Fibroblast of skin of left biceps (primary cell): Measurements from ENCODE around the gene TMEFF2.
"Not testable (repeated sequence)": the region's sequence is repeated elsewhere in the genome, so short reads cannot be mapped to it uniquely, and the experiment has no call there.

Experiments
- DNase-seq, 2 experiments: peaks; one replicate each; pipeline ENCODE4 v3.0.0-alpha.2; 2013; ENCODE audit warnings: low read depth in 2 of 2

The TMEFF2 gene

GRCh38 chr2:192130312-192130711 lies 64.4 kb downstream of the TMEFF2 start:
- DNase-seq, result not testable (repeated sequence)

- DNase-seq, result no peak
These were observed 66.1 kb downstream of the TMEFF2 start for GRCh38 chr2:192128655-192129054.

- no peak for DNase-seq
These were observed 67.3 kb downstream of the TMEFF2 start for GRCh38 chr2:192127434-192127833.

GRCh38 chr2:192126912-192127311 lies 67.8 kb downstream of the TMEFF2 start:
- no peak for DNase-seq

DNA sequence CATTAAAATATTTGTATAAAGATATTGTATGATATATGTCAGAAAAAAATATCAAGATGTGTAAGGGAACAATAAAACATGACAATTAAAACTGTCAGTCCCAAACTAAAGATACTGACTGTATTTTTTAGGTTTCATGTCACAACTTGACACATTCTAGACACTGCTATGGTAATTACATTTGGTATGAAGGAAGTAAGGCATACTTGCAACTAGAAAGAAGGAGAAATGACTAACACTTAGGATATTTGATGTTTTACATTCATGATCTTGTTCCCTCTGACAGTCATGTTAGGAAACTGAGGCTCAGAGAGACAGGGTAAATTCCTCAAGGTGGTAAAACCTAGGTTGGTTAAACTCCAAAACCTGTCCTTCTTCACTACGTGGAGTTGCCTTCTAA lies 68.3 kb downstream of the TMEFF2 start:
- DNase-seq, result no peak

DNA sequence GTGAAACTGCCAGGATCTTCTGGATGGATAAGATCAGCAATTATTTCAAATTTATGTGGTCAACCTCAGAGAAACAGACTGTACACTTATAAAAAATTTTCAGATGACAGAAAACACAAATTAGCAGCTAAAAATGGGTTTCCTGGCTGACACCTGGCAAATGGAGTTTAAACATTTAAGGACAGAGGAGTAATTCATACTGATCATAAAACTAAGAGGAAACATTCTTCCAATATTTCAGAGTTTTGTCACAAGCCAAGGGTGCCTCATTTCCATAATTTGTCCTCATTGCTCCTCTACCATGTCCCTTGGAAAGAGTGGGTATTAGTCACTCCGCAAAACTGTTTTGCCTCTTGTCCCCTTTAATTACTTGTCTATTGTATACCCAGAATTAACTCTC lies 70.2 kb downstream of the TMEFF2 start:
- no peak for DNase-seq

GRCh38 chr2:192123847-192124246 lies 70.9 kb downstream of the TMEFF2 start:
- DNase-seq, result no peak

DNA sequence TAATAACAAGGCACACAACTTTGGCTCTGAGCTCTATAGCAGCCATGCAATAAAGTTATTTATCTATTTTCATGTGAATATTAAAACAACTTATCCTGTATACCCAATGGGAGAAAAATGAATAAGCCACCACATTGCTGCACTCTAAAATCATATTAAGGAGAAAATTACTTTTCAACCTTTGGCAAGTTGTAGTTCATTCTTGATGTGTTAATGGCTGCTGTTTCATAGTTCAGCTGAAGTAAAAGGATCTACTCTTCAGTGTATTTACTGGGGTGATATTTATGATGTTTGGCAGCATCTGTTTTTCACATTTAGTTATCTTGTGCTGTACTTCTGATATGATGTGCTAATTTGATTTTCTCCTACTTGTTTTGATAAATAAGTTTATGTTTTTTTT lies 71.8 kb downstream of the TMEFF2 start:
- no peak for DNase-seq

GRCh38 chr2:192122141-192122540 lies 72.6 kb downstream of the TMEFF2 start:
- DNase-seq, result no peak

- no peak for DNase-seq
These were observed 75.2 kb downstream of the TMEFF2 start for GRCh38 chr2:192119536-192119935.

GRCh38 chr2:192117705-192118104 lies 77.0 kb downstream of the TMEFF2 start:
- no peak for DNase-seq

DNA sequence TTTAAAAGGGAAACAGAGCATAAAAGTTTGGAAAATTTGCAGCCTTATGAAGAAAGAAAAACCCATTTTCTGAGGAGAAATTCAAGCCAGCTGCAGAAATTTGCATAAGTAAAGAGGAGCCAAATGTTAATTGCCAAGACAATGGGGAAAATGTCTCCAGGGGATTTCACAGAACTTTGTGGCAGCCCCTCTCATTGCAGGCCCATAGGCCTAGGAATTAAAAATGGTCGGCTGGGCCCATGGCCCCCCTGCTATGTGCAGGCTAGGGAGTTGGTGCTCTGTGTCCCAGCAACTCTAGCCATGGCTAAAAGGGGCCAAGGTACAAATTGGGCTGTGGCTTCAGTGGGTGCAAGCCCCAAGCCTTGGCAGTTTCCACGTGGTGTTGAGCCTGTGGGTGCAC lies 83.2 kb downstream of the TMEFF2 start:
- not testable (repeated sequence) for DNase-seq

GRCh38 chr2:192099742-192100141 lies 95.0 kb downstream of the TMEFF2 start:
- DNase-seq, result no peak

DNA sequence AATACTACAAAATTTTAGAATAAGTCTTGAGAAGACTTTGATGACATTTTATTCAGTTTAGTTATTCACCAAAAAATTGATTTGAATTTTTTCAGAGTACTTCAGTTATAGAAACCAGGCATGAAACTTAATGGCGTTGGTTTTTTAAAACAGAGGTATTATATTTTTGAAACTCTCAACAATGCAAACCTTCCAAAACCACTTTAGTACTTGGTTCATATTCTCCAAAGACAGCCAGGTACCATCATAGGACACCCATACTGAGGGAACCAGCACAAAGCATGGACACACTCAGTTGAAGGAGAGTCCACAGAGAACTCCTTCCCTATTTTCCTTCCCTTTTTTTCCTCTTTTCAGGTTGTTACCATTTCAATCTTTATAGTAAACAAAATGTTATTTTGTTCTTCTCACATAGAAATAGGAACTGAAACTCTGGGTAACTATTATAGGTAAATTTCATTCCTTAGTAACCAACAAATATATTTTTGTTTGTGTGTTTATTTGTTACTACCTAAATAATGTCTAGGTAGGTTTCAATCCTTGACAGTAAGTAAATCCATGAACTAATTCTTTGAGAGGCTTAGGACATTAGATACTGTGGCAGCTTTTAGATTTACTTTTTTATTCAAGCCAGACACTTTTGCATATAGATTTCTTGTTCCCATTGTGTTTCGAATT lies 95.8 kb downstream of the TMEFF2 start:
- DNase-seq, result no peak

- no peak for DNase-seq
These were observed 103.3 kb downstream of the TMEFF2 start for GRCh38 chr2:192091476-192091875.

DNA sequence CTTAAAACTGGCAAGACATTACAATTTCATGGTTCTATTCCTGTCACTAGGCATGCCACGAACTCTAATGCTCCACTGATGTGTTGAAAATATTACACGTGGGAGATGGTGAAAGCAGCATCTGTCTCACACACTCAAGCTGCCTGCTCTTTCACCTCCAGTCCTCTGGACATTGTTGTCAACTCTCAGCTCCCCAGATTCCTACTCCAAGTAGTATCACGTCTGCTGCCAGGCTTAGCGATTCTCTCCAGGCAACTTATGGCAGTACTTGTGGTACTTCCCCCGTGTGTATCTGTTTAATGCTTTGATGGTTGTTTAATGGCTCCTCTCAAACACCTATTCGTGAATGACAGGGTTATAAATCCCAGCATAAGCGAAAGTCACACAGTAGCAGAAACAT lies 103.8 kb downstream of the TMEFF2 start:
- no peak for DNase-seq

DNA sequence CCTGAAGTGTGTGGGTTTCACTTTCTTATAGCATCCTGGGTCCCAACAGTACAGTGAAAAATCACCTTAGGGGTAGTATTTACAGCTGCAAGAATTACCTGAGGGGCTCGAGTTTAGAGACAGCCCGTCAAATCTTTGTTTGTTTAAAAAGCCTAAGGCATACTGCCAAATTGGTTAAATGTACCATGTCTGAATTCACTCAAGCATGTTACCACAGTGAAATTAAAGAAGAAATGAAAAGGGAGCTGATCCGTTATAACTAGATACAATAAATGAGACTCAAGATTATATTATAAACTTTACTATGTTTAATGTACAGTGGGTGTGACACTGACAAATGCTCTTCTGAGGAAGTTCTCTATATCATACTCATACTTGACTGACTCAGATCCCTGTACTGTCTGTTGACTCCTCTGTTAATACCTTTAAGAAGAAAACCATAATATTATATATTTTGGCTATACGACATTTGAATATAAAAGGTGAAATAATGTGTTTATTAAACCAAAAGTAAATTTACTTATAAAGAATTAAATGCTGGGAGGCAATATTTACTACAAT lies 107.3 kb downstream of the TMEFF2 start:
- DNase-seq, result no peak

GRCh38 chr2:192082121-192082520 lies 112.6 kb downstream of the TMEFF2 start:
- DNase-seq, result no peak

GRCh38 chr2:192080096-192080495 lies 114.6 kb downstream of the TMEFF2 start:
- DNase-seq, result not testable (repeated sequence)

DNA sequence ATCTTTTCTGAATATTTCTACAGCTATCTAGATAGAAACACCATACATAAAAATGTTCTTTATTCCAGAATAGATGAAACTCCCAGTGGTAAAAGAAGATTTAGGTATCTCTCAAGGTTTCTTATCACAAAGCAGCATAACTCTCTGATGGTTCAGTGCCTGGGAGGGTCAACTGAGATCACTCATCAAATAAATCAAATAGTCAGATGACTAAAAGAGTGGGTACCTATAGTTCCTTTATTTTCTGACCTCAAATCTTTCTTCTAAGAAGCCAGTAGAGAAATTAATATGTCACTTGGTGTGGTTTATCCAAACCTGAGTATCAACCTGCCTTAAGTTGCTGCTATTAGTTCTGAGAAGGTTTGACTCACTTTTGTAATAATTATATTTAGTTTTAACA lies 120.9 kb downstream of the TMEFF2 start:
- no peak for DNase-seq

DNA sequence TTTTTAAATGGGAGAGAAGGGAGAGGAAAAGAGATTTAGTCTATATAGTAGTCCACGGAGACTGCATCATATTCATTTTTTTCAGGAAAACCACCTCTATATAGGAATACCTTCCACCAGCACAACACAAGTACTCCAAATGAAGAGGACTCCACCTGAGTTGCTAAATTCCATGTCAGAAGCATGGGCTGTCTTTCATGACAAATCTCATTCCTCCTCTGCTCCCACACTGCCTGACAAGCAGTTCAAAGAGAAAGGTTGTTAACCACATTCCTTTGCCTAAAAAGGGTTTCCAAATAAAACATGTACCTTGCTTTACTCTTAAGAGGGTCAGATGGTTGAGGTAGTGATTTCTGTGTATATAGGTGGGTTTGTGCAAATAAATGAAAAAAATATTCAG lies 122.0 kb downstream of the TMEFF2 start:
- DNase-seq, result no peak

DNA sequence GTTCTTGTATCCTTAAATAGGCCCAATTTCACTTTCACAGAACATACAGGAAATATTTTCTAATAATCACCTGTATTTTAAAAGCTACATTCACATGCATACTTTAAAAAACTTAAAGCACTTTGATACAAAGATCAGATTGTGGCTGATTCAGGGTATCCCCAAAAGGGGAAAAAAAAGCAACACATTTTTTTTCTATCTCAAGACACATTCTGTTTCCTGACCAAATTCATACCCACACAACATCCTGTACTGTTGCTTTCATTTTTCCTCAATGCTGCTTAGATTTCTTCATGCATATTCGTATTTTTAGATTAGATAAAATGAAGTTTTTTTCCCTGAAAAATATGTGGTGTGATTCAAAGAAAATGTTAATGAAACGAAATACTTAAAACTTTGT lies 122.5 kb downstream of the TMEFF2 start:
- no peak for DNase-seq

DNA sequence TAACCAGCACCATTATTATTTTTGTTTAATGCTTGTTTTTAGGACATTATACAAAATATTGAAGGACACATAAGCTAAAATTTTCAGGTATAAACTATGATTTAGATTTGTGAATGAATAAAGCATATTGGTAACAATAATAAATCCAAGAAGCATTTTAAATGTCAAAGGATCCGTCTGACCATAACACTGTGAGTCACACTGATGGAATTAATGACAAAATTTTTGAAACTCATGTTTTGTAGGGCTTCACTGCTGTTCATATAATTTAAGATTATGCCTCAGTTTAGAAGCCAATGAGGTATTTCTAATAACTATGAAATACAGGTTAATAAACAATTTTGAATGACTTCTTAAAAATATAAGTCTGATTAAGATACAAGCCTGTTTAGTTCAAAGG lies 124.6 kb downstream of the TMEFF2 start:
- DNase-seq, result no peak

GRCh38 chr2:192069417-192069816 lies 125.3 kb downstream of the TMEFF2 start:
- DNase-seq, result no peak
